ENCODE measurements around the gene CAMK1. TPM values are rescaled to one million over a fixed set of nuclear protein-coding genes. Genes with fewer than 3 reads are reported as not detected.
A peak's percentile ranks its signal among the peaks of the same experiment; 100 is the strongest.

The CAMK1 gene
- polyA plus RNA-seq, 1 experiment = 26.8 TPM

- peaks cover 2% of the 10 kb centered on the region; the same call in 1 of the 2 replicates for H3K9me3 ChIP-seq (ENCODE audit: control insufficient read depth, insufficient read depth, low read length)
- no peaks in the 10 kb centered on the region for H3K27me3 ChIP-seq (ENCODE audit: control insufficient read depth, insufficient read depth, low read length)
- DNase-seq (ENCODE audit: low read depth, low spot score) = no peak
- H3K4me3 ChIP-seq (ENCODE audit: low read depth, low read length) = peak overlapping the region; percentile 99
- CTCF ChIA-PET = interaction anchor here (0.6 to 1.1 kb wide), 3 partner anchors 18 to 154 kb away, joined by 3 to 4 read pairs (median 4); partner anchors contain the start of gene BRPF1
- POLR2A ChIA-PET = interaction anchor here (0.8 to 1.8 kb wide), 6 partner anchors 14 to 223 kb away, joined by 4 to 18 read pairs (median 8); partner anchors contain the start of genes BRPF1, CAMK1 and OGG1
- peak overlapping the region; percentile 93 for H3K27ac ChIP-seq (ENCODE audit: low read depth, low read length)
- no peak for TF ChIP-seq CTCF (IDR thresholded peaks at IDR 0.05; ENCODE audit: low read depth, low read length)
Observed at GRCh38 chr3:9791790-9792404, 22.1 kb upstream of the CAMK1 start.

- Histone ChIP-seq H3K4me3 (ENCODE audit: low read depth, low read length) (peak overlapping the region; percentile 99; the same call in 1 of the 2 replicates), H3K9me3 (ENCODE audit: control insufficient read depth, insufficient read depth, low read length) (peaks cover 2% of the 10 kb centered on the region; the same call in 1 of the 2 replicates), H3K27me3 (ENCODE audit: control insufficient read depth, insufficient read depth, low read length) (no peaks in the 10 kb centered on the region), H3K27ac (ENCODE audit: low read depth, low read length) (no peak overlapping the region)
- DNase-seq (ENCODE audit: low read depth, low spot score) = no peak
- no peak for TF ChIP-seq CTCF (IDR thresholded peaks at IDR 0.05; ENCODE audit: low read depth, low read length)
- ChIA-PET CTCF (no interaction called here), POLR2A (no interaction called here)
Observed at GRCh38 chr3:9791127-9791526, 21.4 kb upstream of the CAMK1 start.

- Histone ChIP-seq H3K4me3 (ENCODE audit: low read depth, low read length) (no peak overlapping the region), H3K27me3 (ENCODE audit: control insufficient read depth, insufficient read depth, low read length) (no peaks in the 10 kb centered on the region), H3K27ac (ENCODE audit: low read depth, low read length) (no peak overlapping the region), H3K9me3 (ENCODE audit: control insufficient read depth, insufficient read depth, low read length) (peaks cover 2% of the 10 kb centered on the region; the same call in 1 of the 2 replicates)
- ChIA-PET POLR2A (no interaction called here), CTCF (no interaction called here)
- no peak for TF ChIP-seq CTCF (IDR thresholded peaks at IDR 0.05; ENCODE audit: low read depth, low read length)
- DNase-seq (ENCODE audit: low read depth, low spot score) = no peak
Observed at GRCh38 chr3:9787714-9788113, 18.0 kb upstream of the CAMK1 start.

- ChIA-PET CTCF (interaction anchor here (0.8 kb wide), 1 partner anchor 13 kb away, joined by 3 read pairs; no protein-coding TSS in a partner anchor), POLR2A (no interaction called here)
- Histone ChIP-seq H3K9me3 (ENCODE audit: control insufficient read depth, insufficient read depth, low read length) (peaks cover 2% of the 10 kb centered on the region; the same call in 1 of the 2 replicates), H3K4me3 (ENCODE audit: low read depth, low read length) (no peak overlapping the region), H3K27me3 (ENCODE audit: control insufficient read depth, insufficient read depth, low read length) (no peaks in the 10 kb centered on the region), H3K27ac (ENCODE audit: low read depth, low read length) (no peak overlapping the region)
- TF ChIP-seq CTCF (IDR thresholded peaks at IDR 0.05; ENCODE audit: low read depth, low read length) = peak; percentile 51
- no peak for DNase-seq (ENCODE audit: low read depth, low spot score)
Observed at GRCh38 chr3:9786825-9787669, 17.3 kb upstream of the CAMK1 start.
